NK-92 (cell line): ENCODE results near the gene CMIP.

Experiments used
- DNase-seq: peaks from one replicate; lab custom pipeline; 2025; ENCODE audit not compliant: unreplicated experiment; lab: John Stamatoyannopoulos, UW

Gene CMIP

GRCh38 chr16:81650281-81650680 lies 205.7 kb downstream of the CMIP start:
- DNase-seq: no peak

DNA sequence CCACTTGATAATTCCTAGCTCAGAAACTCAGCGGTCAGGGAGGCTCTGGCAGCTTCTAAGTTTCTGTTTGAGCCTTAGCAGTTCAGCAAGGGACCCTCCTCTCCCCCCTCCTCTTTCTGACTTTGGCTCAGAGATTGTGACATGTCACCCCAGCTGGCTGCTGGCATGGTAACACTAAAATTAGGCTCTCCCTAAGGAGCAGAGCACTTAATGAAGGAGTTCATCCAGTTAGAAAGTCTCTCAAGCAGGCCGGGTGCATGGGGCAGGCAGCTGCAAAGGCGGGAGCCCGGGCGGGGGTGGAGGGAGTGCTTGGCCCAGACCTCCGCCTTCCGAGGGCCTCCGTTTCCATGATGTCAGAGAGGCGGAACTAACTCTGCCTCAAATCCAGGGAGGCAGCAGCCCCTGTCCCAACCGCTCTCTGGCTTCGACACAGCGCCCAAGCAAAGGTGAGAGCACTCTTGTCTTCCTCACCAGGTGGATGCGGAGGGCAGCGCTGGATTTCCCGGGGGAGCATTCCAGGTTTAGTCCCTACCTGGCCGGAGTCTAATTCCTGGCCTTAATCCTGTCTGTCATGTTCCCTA lies 206.5 kb downstream of the CMIP start:
- DNase-seq: no peak

GRCh38 chr16:81651758-81652718 lies 207.4 kb downstream of the CMIP start:
- DNase-seq: no peak

GRCh38 chr16:81652798-81653505 lies 208.3 kb downstream of the CMIP start:
- DNase-seq: no peak

GRCh38 chr16:81654346-81654745 lies 209.7 kb downstream of the CMIP start:
- no peak for DNase-seq

DNA sequence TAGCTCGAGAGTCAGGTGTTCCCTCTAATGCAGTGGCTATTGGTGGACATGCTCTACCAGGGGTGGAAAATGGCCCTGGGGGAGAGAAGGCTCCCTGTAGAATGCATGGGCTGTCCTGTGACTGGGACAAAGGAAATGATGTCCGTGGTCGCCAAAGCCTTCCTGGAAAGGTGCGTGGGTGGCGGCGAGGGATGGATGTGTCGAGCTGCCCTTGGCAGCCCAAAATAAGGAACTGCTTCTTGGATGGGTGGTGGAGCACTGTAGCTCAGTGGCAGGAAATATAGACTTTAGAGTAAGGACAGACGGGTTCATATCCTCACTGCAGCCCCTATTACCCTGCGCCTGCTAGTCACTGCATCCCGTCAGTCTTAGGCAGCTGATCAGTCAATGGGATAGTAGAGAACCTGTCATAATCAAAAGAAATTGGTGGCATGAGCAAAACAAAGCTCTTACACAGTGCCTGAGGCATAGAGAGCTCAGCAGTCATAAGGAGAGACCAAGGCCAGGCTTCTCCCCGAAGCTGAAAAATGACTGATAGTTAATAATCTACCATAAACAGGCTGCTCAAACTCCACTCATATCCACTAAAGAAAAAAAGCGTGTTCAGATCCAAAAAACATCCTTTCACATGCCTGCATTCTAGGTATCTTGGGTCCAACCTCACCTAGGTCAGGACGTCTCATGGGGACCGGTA lies 211.0 kb downstream of the CMIP start:
- no peak for DNase-seq

GRCh38 chr16:81657224-81657623 lies 212.6 kb downstream of the CMIP start:
- no peak for DNase-seq

- no peak for DNase-seq
Observed at GRCh38 chr16:81657781-81658180, 213.2 kb downstream of the CMIP start.

GRCh38 chr16:81658373-81658772 lies 213.8 kb downstream of the CMIP start:
- DNase-seq: no peak

DNA sequence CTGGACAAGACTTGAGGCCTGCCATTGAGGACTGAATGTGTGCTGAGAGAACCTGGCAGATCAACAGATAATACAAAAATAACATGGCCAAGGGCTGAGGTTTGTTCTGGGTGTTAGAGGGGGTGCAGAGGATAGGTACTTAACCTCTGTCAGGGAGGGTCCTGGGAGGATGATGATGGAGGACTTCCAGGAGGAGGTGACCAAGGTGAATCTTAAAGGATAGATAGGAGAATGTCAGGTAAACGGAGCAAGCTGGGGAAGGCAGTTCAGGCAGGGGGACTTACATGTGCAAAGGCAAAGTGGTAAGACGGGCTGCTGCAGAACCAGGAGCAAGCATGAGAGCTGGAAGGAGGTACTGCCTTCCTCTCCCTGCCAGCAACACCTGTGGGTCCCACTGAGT lies 214.6 kb downstream of the CMIP start:
- no peak for DNase-seq

GRCh38 chr16:81661082-81661481 lies 216.5 kb downstream of the CMIP start:
- DNase-seq: no peak

DNA sequence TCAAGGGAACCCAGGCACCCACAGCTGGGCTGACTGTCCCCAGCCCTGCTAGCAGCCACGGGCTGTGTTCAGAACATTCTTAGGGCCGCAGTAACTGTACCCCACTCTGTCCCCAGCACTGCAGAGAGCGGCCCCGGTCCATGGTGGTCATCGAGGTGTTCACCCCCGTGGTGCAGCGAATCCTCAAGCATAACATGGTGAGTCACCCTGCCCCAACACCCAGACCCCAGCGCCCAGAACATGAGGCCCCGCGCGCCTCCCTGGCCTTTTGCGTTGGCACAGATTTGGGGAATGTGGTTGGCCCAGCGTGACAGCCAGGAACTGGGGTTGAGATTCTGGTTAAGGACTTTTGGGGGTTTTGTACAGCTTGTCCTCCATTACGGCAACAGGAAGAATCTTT lies 219.5 kb downstream of the CMIP start:
- DNase-seq: no peak

DNA sequence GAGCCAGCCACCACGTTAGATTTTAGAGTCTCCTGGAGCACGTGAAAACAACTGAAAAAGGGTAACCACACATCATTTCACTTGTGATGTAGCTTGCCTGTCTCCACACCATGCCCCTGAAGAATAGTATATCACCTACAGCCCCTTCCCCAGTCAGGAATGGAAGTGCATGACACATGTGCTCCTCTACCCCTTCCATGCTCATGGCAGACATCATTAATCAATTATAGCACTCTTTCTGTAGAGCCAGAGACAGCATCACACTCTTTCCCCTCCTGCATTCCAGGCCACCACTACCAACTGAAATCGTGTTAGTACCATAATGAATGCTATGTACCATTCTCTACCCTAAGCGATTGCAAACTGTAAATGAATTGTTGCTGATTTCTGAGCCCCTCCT lies 221.0 kb downstream of the CMIP start:
- no peak for DNase-seq

DNA sequence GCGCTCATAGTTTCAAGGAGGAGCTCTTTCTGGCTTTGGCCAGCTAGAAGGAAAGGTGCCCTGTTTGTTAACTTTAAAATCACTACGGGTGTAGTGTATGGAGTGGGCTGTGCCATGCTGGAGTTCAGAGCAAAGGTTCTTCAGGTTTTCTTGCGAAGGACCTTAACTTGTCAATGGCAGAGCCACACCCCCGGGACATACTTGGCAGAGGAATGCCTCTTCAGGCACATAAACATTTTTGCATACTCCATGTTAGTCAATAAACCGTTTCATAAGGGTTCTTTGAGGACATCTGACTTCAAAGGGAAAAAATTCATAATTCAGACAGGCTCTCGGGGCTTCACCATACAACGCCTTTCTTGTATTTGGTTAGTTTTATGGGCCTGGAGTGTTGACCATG lies 221.5 kb downstream of the CMIP start:
- no peak for DNase-seq

GRCh38 chr16:81668243-81669097 lies 223.9 kb downstream of the CMIP start:
- DNase-seq: no peak

- DNase-seq: no peak
Observed at GRCh38 chr16:81669473-81670350, 225.1 kb downstream of the CMIP start.

DNA sequence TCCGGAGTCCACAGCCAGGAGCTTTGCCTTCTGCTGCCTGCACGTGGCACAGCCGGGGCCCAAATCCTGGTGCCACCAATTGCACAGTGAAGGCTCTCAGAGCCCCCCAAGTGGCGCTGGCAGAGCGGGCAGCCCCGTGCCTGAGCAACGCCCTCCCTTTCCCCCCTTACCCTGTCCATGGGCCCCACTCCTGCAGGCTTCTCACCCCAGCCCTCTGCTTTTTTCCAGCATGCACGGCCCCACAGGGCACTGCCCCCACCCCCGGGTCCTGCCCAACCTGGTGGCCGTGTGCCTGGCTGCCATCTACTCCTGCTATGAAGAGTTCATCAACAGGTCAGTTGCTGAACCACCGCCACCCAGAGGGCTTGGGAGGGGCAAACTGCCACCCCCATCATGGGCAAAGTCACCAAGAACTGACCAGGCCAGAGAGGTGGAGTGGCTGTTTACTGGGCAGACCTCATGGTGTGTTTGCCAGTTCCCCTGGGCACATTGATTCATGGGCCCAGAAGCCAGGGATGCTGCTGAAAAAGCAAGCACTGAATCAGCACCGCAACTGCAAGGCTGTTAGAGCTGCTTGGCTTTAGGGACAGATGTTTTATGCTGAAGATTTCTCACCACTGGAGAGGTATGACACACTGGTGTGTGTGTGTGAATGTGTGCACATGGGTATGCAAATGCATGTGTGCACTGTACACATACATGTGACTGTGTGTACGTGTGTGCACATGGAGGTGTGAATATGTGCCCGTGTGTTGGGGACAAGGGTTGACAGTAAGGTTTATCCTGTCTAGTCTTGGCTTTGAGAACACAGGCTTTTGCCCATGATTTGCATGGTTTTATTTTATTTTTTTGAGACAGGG lies 227.4 kb downstream of the CMIP start:
- DNase-seq: no peak

- no peak for DNase-seq
Observed at GRCh38 chr16:81673432-81673831, 228.8 kb downstream of the CMIP start.
